Chondrocyte (in vitro differentiated cells): ENCODE data around the gene SHISAL2A. TPM values are rescaled to one million over a fixed set of nuclear protein-coding genes. Genes with fewer than 3 reads are reported as not detected.
"Not testable (repeated sequence)": the region's sequence is repeated elsewhere in the genome, so short reads cannot be mapped to it uniquely, and the experiment has no call there.

ENCODE experiments used
- DNase-seq: peaks from one replicate; pipeline ENCODE4 v3.0.0; 2021; ENCODE audit warnings: mixed read lengths, low spot score
- H3K27ac Mint-ChIP-seq: one replicate; pipeline ENCODE4 v1.8.0; 2021; ENCODE audit warnings: mild to moderate bottlenecking, moderate library complexity, mixed read lengths; ENCODE audit not compliant: unreplicated experiment
- H3K27me3 Mint-ChIP-seq: 2 replicates; pipeline ENCODE4 v1.8.0; 2021; ENCODE audit warnings: low read depth, mixed read lengths
- H3K36me3 Mint-ChIP-seq: 2 replicates; pipeline ENCODE4 v1.8.0; 2021; ENCODE audit warnings: low read depth, mixed read lengths
- H3K4me1 Mint-ChIP-seq: 2 replicates; pipeline ENCODE4 v1.8.0; 2021; ENCODE audit warnings: low read depth, mild to moderate bottlenecking, mixed read lengths
- H3K4me3 Mint-ChIP-seq: one replicate; pipeline ENCODE4 v1.8.0; 2021; ENCODE audit warnings: mild to moderate bottlenecking, moderate library complexity, mixed read lengths; ENCODE audit not compliant: unreplicated experiment
- H3K9me3 Mint-ChIP-seq: 2 replicates; pipeline ENCODE4 v1.8.0; 2021; ENCODE audit warnings: low read depth, mixed read lengths
- CTCF ChIP-seq: fragments of 200-600 bp; sonication (generic); IDR thresholded peaks from 2 replicates; pipeline ENCODE4 v1.5.0; 2021; ENCODE audit warnings: antibody characterized with exemption, mild to moderate bottlenecking, moderate library complexity
- total RNA-seq: library from RNA; stranded (reverse); gene quantifications from 3 replicates; pipeline ENCODE4 v1.2.1, GENCODE V29; 2021

SHISAL2A gene
- total RNA-seq, 1 donor from 2014 or later = not detected

GRCh38 chr1:52692697-52693096 lies 59.7 kb downstream of the SHISAL2A start:
- no peak overlapping the region for H3K27ac Mint-ChIP-seq
- no peaks in the 10 kb centered on the region for H3K27me3 Mint-ChIP-seq
- no peak for DNase-seq
- TF ChIP-seq CTCF = no peak
- peaks cover 11% of the 10 kb centered on the region for H3K36me3 Mint-ChIP-seq
- peaks cover 17% of the 10 kb centered on the region for H3K4me1 Mint-ChIP-seq
- no peak overlapping the region for H3K4me3 Mint-ChIP-seq
- H3K9me3 Mint-ChIP-seq = no peaks in the 10 kb centered on the region

- peaks cover 22% of the 10 kb centered on the region for H3K4me1 Mint-ChIP-seq
- not testable (repeated sequence) for H3K4me3 Mint-ChIP-seq, H3K27me3 Mint-ChIP-seq, DNase-seq, H3K36me3 Mint-ChIP-seq, H3K9me3 Mint-ChIP-seq, H3K27ac Mint-ChIP-seq
These were observed 60.4 kb downstream of the SHISAL2A start for GRCh38 chr1:52693351-52693750.

- peaks cover 9% of the 10 kb centered on the region for H3K36me3 Mint-ChIP-seq
- no peak overlapping the region for H3K4me3 Mint-ChIP-seq
- no peak for DNase-seq
- H3K4me1 Mint-ChIP-seq = peaks cover 27% of the 10 kb centered on the region
- H3K27me3 Mint-ChIP-seq = no peaks in the 10 kb centered on the region
- no peaks in the 10 kb centered on the region for H3K9me3 Mint-ChIP-seq
- TF ChIP-seq CTCF = no peak
- no peak overlapping the region for H3K27ac Mint-ChIP-seq
These were observed 60.9 kb downstream of the SHISAL2A start for GRCh38 chr1:52693843-52694242.

- no peak for DNase-seq
- Mint-ChIP-seq H3K27me3 (no peaks in the 10 kb centered on the region), H3K9me3 (no peaks in the 10 kb centered on the region), H3K36me3 (peaks cover 9% of the 10 kb centered on the region), H3K4me1 (peaks cover 32% of the 10 kb centered on the region), H3K27ac (no peak overlapping the region), H3K4me3 (no peak overlapping the region)
- no peak for TF ChIP-seq CTCF
These were observed 62.7 kb downstream of the SHISAL2A start for GRCh38 chr1:52695627-52696026.

DNA sequence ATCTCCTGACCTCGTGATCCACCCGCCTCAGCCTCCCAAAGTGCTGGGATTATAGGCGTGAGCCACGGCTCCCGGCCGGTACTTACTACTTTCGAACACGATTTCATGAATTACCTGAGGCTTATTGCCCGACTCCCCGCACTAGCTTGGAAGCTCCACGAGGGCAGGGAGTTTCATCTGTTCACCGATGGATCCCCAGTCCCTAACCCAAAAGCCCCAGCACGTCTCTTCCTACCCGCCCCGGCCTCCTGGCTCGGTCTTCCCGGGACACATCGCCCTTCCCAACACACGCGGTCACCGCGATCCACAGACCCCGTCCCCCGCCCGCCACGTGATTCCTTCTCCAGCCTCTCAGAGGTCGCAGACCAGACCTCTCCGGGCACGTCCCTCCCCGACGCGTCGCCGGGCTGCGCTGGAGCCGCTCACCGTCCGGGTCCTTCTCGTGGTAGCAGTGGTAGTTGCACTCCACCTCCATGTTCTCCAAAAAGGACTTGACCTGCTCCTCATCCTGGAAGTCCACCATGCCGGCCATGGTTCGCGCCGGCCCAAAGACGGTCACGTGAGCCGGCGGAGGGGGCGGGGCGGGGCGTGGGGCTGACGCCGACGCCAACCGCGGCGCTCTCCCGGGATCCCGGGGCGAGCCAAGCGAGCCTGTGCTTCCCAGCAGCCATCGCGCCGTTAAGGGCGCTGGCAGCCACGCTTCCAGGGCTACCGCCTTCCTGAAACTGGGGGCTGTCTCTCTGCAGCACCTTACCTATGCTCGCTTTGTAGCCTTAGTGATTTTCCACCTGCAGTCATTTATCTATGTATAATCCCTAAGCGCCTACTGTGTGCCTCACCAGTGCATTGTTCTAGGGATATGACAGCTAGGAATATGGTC lies 65.1 kb downstream of the SHISAL2A start, which contains the start of gene COA7:
Gene COA7, minus strand, starts transcription at position 553 of the 880 bp plus-strand sequence. Its CDS starts 21 bp downstream, at position 532.
- peak; percentile 93 for DNase-seq
- H3K9me3 Mint-ChIP-seq = no peaks in the 10 kb centered on the region
- H3K36me3 Mint-ChIP-seq = no peaks in the 10 kb centered on the region
- peak within 1 kb of the TSS; percentile 96 for H3K4me3 Mint-ChIP-seq
- H3K4me1 Mint-ChIP-seq = peaks cover 39% of the 10 kb centered on the region
- H3K27ac Mint-ChIP-seq = peak within 1 kb of the TSS; percentile 97
- no peak for TF ChIP-seq CTCF
- no peaks in the 10 kb centered on the region for H3K27me3 Mint-ChIP-seq
